COLO668 (cell line): ENCODE results near the gene TCHH.
"Not testable (repeated sequence)": the region's sequence is repeated elsewhere in the genome, so short reads cannot be mapped to it uniquely, and the experiment has no call there.

ENCODE experiments used
- DNase-seq: peaks from one replicate; lab custom pipeline; 2025; ENCODE audit not compliant: unreplicated experiment; lab: John Stamatoyannopoulos, UW

TCHH gene

DNA sequence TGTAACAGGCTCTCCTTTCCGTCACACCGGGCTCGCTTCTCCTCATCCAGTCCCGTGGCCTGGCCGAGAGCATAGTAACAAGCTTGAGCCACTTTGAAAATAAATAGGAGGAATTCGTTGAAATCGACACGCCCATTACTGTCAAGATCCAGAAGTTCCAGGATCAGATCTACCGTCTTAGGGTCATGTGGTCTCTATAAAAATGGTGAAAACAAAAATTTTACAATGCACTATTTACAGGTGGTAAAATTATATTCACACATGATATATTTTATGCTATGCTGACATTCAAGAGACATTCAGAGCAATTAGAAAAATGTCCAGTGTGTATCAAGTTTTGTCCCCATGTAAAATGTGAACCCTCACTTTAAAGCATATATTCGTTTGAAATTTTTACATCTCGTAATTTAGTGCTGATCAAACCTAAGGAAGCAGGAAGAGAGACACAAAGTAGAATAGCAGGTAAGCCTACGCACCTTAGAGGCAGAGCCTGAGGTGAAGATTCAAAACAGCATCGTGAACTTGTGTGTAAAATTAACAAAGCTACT lies 2.3 kb downstream of the TCHH start:
- DNase-seq, result no peak

GRCh38 chr1:152112101-152112884 lies 3.0 kb downstream of the TCHH start:
- DNase-seq, result peak; percentile 12

DNA sequence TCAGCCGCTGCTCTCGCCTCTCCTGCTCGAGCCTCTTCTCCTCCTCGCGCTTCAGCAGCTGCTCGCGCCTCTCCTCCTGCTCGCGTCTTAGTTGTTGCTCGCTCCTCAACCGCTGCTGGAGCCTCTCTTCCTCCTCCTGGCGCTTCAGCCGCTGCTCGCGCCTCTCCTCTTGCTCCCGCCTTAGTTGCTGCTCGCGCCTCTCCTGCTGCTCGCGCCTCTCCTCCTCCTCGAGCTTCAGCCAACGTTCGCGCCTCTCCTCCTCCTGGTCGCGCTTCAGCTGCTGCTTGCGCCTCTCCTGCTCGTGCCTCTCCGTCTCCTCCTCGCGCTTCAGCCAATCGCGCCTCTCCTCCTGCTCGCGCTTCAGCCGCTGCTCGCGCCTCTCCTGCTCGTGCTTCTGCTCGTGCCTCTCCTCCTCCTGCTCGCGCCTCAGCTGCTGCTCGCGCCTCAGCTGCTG lies 3.7 kb downstream of the TCHH start:
- peak; percentile 58 for DNase-seq

DNA sequence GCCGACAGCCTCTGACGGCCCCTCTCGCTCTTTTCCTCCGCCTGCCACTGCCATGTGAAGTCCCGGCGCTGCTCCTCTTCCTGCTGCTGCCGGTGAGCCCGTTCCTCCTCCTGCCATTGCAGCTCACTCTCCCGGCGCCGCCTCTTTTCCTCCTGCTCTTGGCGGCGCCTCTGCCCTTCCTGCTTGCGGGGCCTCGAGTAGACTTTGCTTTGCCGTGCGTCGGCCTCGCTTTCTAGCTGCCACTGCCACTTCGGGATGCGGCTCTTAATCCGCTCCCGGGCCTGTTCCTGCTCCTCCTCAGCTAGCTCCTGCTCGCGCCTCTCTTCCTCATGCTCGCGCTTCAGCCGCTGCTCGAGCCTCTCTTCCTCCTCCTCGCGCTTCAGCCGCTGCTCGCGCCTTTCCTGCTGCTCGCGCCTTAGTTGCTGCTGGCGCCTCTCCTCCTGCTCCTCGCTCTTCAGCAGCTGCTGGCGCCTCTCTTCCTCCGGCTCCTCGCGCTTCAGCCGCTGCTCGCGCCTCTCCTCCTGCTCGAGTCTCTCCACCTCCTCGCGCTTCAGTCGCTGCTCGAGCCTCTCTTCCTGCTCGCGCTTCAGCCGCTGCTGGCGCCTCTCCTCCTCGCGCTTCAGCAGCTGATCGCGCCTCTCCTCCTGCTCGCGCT lies 4.3 kb downstream of the TCHH start:
- peak; percentile 66 for DNase-seq

- DNase-seq, result peak; percentile 61
Observed at GRCh38 chr1:152110365-152110859, 4.8 kb downstream of the TCHH start.

DNA sequence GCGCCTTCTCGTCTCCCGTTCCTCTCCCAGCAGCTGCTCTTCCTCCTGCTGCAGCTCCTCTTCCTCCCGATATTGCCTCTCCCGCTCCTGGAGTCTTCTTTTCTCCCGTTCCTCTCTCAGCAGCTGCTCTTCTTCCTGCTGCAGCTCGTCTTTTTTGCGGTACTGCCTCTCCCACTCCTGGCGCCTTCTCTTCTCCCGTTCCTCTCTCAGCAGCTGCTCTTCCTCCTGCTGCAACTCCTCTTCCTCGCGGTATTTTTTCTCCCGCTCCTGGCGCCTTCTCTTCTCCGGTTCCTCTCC lies 5.3 kb downstream of the TCHH start:
- DNase-seq, result no peak

DNA sequence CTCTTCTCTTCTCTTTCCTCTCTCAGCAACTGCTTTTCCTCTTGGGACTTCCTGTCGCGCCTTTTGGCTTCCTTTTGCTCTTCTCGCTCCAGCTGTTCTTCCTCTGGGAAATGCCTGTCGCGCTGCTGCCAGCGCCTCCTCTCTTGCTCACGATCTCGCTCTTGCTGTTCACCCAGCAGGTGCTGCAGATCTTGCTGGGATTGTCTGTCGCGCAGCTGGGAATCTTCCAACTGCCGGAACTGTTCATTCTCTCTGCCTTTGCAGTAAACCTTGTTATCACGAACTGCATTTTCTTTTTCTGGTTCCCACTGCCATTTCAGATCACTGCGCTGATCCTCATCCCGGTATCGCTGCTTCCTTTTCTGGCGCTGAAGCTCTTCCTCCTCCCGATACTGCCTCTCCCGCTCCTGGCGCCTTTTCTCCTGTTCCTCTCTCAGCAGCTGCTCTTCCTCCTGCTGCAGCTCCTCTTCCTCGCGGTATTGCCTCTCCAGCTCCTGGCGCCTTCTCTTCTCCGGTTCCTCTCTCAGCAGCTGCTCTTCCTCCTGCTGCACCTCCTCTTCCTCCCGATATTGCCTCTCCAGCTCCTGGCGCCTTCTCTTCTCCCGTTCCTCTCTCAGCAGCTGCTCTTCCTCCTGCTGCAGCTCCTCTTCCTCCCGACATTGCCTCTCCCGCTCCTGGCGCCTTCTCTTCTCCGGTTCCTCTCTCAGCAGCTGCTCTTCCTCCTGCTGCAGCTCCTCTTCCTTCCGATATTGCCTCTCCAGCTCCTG lies 5.8 kb downstream of the TCHH start:
- DNase-seq, result no peak

- DNase-seq, result no peak
Observed at GRCh38 chr1:152108882-152109222, 6.4 kb downstream of the TCHH start.

GRCh38 chr1:152107984-152108881 lies 7.0 kb downstream of the TCHH start:
- no peak for DNase-seq

GRCh38 chr1:152107031-152107983 lies 7.9 kb downstream of the TCHH start:
- DNase-seq, result no peak

- no peak for DNase-seq
Observed at GRCh38 chr1:152104854-152105253, 10.4 kb downstream of the TCHH start.

DNA sequence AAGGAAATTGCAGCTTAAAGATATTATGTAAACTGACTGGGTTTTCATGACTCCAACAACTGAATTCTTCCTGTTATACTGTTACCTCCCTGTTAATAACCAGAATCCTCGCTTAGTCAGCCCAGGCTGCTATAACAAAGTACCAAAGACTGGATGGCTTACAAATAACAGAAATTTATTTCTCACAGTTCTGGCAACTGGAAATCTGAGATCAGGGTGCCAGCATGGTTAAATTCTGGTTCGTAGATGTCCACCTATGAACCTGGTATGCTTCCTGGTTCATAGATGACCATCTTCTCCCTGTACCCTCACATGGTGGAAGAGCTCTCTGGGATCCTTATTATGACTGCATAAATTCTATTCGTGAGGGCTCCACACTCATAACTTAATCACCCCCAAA lies 18.3 kb downstream of the TCHH start:
- no peak for DNase-seq

DNA sequence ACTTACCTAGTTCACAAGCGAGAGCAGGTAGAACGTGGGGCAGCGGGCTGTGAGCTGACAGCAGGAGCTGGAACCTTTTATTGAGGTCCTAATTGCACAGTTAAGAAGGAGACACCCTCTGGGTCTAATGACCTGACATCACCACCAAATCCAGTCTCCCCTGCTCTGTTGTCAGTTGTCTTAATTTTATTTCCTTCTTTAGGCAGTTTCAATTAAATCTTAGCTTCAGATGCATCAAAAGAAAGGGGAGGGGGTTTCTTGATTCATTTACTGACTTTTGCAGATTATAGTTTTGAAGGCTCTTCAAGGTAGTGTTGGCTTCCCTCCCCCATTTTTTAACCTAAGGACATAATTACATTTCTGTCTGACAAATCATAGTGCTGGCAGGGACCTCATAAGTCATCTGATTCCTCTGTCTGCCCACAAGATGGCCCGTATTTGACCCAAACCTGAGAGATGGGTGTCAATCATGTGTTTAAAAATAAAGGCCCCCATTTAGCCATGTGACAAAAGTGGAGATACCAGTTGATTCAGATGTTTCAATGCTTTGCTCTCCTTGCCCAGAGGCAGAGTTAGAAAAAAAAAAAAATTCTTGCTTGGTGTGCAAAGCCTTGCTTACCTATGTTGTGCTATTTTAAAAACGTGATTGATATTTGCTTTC lies 26.1 kb downstream of the TCHH start, which contains the start of gene TCHHL1:
Gene TCHHL1, minus strand, starts transcription at position 51 of the 661 bp plus-strand sequence. CDS start 921 bp downstream, outside the sequence.
- no peak for DNase-seq

DNA sequence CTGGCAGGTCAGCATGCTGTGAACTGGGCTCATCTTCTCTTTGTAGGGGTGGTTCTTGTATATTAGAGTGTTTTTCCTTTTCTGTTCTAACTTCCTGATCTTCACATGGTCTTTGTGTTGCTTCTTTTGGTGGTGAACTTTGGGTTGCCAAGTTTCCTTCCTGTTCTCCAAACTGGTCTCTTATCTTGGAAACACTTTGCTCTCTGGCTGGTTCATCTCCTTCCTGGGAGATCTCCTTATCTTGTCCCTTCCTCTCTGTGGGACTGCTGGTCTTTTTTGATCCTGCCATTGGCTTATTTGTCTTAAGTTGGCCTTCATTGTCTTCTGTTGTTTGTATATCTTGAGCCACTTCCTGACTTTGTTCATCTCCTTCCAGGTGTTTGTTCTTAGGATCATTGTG lies 28.5 kb downstream of the TCHH start:
- DNase-seq, result no peak

GRCh38 chr1:152084853-152085252 lies 30.4 kb downstream of the TCHH start:
- DNase-seq, result no peak

DNA sequence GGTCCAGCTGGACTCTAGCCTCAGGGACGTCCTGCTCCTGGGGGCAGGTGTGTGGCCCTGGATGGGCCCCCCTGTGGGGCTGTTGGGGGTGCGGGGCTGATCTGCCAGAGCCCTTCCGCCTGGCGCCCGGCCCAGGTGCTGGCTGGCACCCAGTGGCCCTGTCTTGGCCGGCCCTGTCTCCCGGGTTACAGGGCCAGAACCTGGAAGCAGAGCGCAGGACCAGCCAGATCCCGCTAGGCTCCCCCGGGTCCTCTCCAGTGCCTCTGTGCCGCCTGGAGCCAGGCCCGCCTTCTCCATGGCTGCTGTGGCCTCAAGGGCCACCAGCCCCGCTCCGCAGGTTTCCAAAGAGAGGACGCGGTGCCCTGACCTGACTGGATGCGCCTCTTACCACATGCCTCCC lies 34.2 kb downstream of the TCHH start:
- not testable (repeated sequence) for DNase-seq

GRCh38 chr1:152080494-152080893 lies 34.8 kb downstream of the TCHH start:
- not testable (repeated sequence) for DNase-seq

GRCh38 chr1:152078831-152079441 lies 36.3 kb downstream of the TCHH start:
- DNase-seq, result no peak
